Loucy (cell line): ENCODE results near the gene RRAGB.
"Not testable (repeated sequence)": the region's sequence is repeated elsewhere in the genome, so short reads cannot be mapped to it uniquely, and the experiment has no call there.

Source experiments
- H2AFZ ChIP-seq: fragments of 200-600 bp; sonication (generic); 2 replicates; pipeline ENCODE4 v1.6.0; 2016; ENCODE audit warnings: antibody characterized with exemption, mild to moderate bottlenecking, low read length, moderate library complexity
- H3F3A ChIP-seq: fragments of 200-600 bp; 2 replicates; pipeline ENCODE4 v1.6.0; 2016; ENCODE audit warnings: antibody characterized with exemption, low read depth, mild to moderate bottlenecking
- H3K27me3 ChIP-seq: fragments of 200-600 bp; sonication (generic); 2 replicates; pipeline ENCODE4 v1.6.1; 2014; ENCODE audit warnings: low read length, mild to moderate bottlenecking; ENCODE audit not compliant: insufficient read depth, poor library complexity, severe bottlenecking
- H3K36me3 ChIP-seq: fragments of 200-600 bp; sonication (generic); 2 replicates; pipeline ENCODE4 v1.6.1; 2016; ENCODE audit warnings: low read length; ENCODE audit not compliant: insufficient read depth
- H3K4me1 ChIP-seq: fragments of 200-600 bp; sonication (generic); 2 replicates; pipeline ENCODE4 v1.5.1; 2014; ENCODE audit warnings: low read length, mild to moderate bottlenecking; ENCODE audit not compliant: insufficient read depth, poor library complexity, severe bottlenecking
- H3K4me2 ChIP-seq: fragments of 200-600 bp; sonication (generic); 2 replicates; pipeline ENCODE4 v1.6.0; 2014; ENCODE audit warnings: antibody characterized with exemption, low read length, low read depth, mild to moderate bottlenecking; ENCODE audit not compliant: poor library complexity, severe bottlenecking
- H3K4me3 ChIP-seq: fragments of 200-600 bp; sonication (generic); 2 replicates; pipeline ENCODE4 v1.5.1; 2014; ENCODE audit warnings: low read length, mild to moderate bottlenecking, mixed read lengths; ENCODE audit not compliant: poor library complexity, severe bottlenecking
- H3K79me2 ChIP-seq: fragments of 200-600 bp; sonication (generic); 2 replicates; pipeline ENCODE4 v1.6.1; 2014; ENCODE audit warnings: low read length; ENCODE audit not compliant: insufficient read depth
- H3K9ac ChIP-seq: fragments of 200-600 bp; sonication (generic); 2 replicates; pipeline ENCODE4 v1.6.0; 2014; ENCODE audit warnings: mild to moderate bottlenecking, low read depth, low read length, moderate library complexity; ENCODE audit not compliant: poor library complexity, severe bottlenecking
- H3K9me2 ChIP-seq: fragments of 200-600 bp; sonication (generic); replicated peaks from 2 replicates; pipeline ENCODE4 v1.6.1; 2016; ENCODE audit warnings: low read depth, low read length, mixed read lengths
- H3K9me3 ChIP-seq: fragments of 200-600 bp; sonication (generic); 2 replicates; pipeline ENCODE4 v1.6.1; 2014; ENCODE audit warnings: mild to moderate bottlenecking, antibody characterized with exemption, low read length, low read depth; ENCODE audit not compliant: insufficient read depth
- H4K20me1 ChIP-seq: fragments of 200-600 bp; sonication (generic); 2 replicates; pipeline ENCODE4 v1.6.0; 2014; ENCODE audit warnings: antibody characterized with exemption, low read length, mild to moderate bottlenecking; ENCODE audit not compliant: insufficient read depth, poor library complexity, severe bottlenecking
- EZH2phosphoT487 ChIP-seq: fragments of 200-600 bp; IDR thresholded peaks from 2 replicates; pipeline ENCODE4 v1.6.1; 2018; ENCODE audit warnings: antibody characterized with exemption, mild to moderate bottlenecking, moderate library complexity, borderline replicate concordance
- TF ChIP-seq, protein P1 (sequence below): fragments of 200-600 bp; sonication (generic); conservative IDR thresholded peaks from 2 replicates; pipeline ENCODE4 v1.5.1; 2014; ENCODE audit warnings: mild to moderate bottlenecking, antibody characterized with exemption, low read length

RRAGB gene

DNA sequence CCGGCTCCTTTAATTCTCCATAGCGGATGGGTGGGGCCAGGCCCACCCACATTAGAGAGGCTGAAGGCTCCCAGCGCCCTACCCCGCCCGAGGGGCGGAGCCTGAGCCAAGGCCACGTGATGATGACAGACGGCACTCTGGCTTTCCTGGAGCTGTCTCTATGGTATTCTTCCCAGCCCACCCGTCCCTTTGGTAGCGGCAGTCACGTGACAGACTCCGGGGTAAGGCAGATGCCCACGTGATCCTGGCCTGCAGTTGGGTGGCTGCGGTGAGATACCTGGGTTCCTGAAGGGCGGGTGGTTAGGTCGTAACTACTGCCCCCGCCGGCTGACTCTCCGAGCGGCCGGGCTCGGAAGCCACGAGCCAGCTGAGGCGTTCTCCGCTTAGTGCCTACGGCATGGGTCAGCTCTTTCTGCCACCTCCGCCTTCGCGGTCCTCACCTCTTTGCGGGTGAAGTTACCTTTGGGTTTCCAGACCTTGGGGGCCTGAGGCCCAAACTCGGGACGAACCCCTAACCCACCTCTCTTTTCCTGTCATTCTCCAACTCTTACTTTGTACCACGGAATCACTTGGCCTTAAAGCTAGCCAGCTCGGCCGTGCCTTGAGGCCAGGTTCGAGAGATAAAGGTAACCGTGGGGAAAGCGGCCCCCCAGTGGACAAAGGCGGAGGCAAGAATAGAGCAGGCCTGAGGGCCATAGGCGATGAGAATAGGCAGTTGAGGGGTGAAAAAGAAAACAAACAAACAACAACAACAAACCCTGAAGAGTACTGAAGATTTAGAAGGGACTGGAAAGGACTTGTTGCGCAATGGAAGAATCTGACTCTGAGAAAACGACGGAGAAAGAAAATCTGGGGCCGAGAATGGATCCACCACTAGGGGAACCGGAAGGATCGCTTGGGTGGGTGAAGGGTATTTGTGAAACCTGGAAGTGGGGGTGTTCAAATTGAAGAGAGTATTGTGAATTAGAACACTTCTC is at the start of gene RRAGB:
RRAGB (plus strand) TSS at position 229 of the 977 bp plus-strand sequence; CDS start at position 808, 579 bp downstream.
- Histone ChIP-seq H3K27me3 (no peaks in the 10 kb centered on the region), H2AFZ (peak within 1 kb of the TSS; percentile 98), H3K9me3 (no peaks in the 10 kb centered on the region), H3F3A (no peaks in the 10 kb centered on the region), H3K79me2 (peaks cover 13% of the 10 kb centered on the region; the same call in 1 of the 2 replicates), H3K9ac (peak within 1 kb of the TSS; percentile 72), H3K9me2 (no peaks in the 10 kb centered on the region), H3K4me2 (peak within 1 kb of the TSS; percentile 82), H3K36me3 (no peaks in the 10 kb centered on the region), H3K4me3 (peak within 1 kb of the TSS; percentile 78), H4K20me1 (no peaks in the 10 kb centered on the region), H3K4me1 (peaks cover 10% of the 10 kb centered on the region)
- TF ChIP-seq, protein P1, sequence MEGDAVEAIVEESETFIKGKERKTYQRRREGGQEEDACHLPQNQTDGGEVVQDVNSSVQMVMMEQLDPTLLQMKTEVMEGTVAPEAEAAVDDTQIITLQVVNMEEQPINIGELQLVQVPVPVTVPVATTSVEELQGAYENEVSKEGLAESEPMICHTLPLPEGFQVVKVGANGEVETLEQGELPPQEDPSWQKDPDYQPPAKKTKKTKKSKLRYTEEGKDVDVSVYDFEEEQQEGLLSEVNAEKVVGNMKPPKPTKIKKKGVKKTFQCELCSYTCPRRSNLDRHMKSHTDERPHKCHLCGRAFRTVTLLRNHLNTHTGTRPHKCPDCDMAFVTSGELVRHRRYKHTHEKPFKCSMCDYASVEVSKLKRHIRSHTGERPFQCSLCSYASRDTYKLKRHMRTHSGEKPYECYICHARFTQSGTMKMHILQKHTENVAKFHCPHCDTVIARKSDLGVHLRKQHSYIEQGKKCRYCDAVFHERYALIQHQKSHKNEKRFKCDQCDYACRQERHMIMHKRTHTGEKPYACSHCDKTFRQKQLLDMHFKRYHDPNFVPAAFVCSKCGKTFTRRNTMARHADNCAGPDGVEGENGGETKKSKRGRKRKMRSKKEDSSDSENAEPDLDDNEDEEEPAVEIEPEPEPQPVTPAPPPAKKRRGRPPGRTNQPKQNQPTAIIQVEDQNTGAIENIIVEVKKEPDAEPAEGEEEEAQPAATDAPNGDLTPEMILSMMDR: peak; percentile 71
- TF ChIP-seq EZH2phosphoT487: no peak

DNA sequence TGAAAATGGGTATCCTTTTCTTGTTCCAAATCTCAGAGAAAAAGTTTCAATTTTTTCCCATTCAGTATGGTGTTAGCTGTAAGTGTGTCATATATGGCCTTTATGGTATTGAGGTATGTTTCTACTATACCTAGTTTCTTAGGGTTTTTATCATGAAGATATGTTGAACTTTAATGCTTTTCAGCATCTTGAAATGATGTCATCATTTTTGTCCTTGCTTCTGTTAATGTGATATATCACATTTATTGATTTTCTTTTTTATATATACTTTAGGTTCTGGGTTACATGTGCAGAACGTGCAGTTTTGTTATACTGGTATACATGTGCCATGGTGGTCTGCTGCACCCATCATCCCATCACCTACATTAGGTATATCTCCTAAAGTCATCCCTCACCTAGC is 49.5 kb upstream of the RRAGB start:
- no peaks in the 10 kb centered on the region for H4K20me1 ChIP-seq
- no peak for TF ChIP-seq EZH2phosphoT487
- TF ChIP-seq, protein P1: no peak
- no peak overlapping the region for H2AFZ ChIP-seq
- H3K4me2 ChIP-seq: no peak overlapping the region
- no peaks in the 10 kb centered on the region for H3K9me3 ChIP-seq
- no peak overlapping the region for H3K9ac ChIP-seq
- H3K27me3 ChIP-seq: no peaks in the 10 kb centered on the region
- no peaks in the 10 kb centered on the region for H3K9me2 ChIP-seq
- H3K79me2 ChIP-seq: no peaks in the 10 kb centered on the region
- no peaks in the 10 kb centered on the region for H3F3A ChIP-seq
- H3K4me3 ChIP-seq: no peak overlapping the region
- no peaks in the 10 kb centered on the region for H3K36me3 ChIP-seq
- no peaks in the 10 kb centered on the region for H3K4me1 ChIP-seq

GRCh38 chrX:55688579-55688978 is 29.0 kb upstream of the RRAGB start:
- not testable (repeated sequence) for H3K9ac ChIP-seq, H3K4me3 ChIP-seq, H3K4me2 ChIP-seq, H3K36me3 ChIP-seq, H3K9me3 ChIP-seq, H2AFZ ChIP-seq, H3K4me1 ChIP-seq, H3F3A ChIP-seq, H4K20me1 ChIP-seq, H3K79me2 ChIP-seq, H3K27me3 ChIP-seq, H3K9me2 ChIP-seq
